ENCODE results near the gene CCSER1.

The CCSER1 gene

DNA sequence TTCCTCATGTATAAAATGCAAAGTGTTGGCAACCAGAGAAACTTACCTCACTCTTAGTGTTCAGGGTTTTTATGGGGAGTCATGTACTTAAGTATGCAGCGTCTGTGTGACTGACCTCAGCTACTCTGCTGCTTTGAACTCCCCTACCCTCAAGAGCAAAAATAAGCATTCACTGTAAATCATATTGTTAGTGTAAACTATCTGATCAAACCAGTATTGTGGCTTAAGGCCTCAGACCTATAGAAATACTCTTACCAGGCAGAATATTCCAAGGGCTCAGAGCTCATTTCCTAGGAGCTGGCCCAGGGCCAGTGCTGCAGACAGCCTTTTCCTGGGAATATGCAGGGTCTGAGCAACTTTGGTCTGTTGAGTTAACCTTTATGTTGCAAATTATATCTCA is 453.1 kb downstream of the CCSER1 start:
- Mint-ChIP-seq H3K27me3 (no peaks in the 10 kb centered on the region), H3K4me1 (no peaks in the 10 kb centered on the region), H3K27ac (ENCODE audit: low read depth) (no peak overlapping the region), H3K36me3 (ENCODE audit: insufficient read depth) (no peaks in the 10 kb centered on the region), H3K4me3 (no peak overlapping the region), H3K9me3 (peaks cover 5% of the 10 kb centered on the region)
- DNase-seq (ENCODE audit: low spot score in 2 of 2) (no peak), ATAC-seq (replicated peaks; ENCODE audit: extremely low read depth, poor library complexity, severe bottlenecking) (no peak)

DNA sequence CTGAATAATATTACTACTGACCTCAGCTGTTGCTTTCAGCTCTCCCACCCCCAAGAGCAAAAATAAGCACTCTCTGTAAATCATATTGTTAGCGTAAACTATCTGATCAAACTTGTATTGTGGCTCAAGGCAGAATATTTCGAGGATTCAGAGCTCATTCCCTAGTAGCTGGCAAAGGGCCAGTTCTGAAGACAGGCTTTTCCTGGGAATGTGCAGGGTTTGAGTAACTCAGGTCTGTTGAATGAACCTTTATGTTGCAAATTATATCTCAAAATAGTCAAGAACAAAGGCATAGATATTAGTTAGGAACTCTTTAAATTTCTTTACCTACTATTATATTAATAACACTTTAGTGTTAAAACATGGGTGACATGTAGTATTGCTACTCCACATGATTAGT is 454.9 kb downstream of the CCSER1 start:
- no peak for DNase-seq (ENCODE audit: low spot score in 2 of 2)
- Mint-ChIP-seq H3K36me3 (ENCODE audit: insufficient read depth) (no peaks in the 10 kb centered on the region), H3K9me3 (no peaks in the 10 kb centered on the region), H3K27ac (ENCODE audit: low read depth) (no peak overlapping the region), H3K4me1 (no peaks in the 10 kb centered on the region), H3K4me3 (no peak overlapping the region), H3K27me3 (no peaks in the 10 kb centered on the region)
- ATAC-seq (replicated peaks; ENCODE audit: extremely low read depth, poor library complexity, severe bottlenecking): no peak

DNA sequence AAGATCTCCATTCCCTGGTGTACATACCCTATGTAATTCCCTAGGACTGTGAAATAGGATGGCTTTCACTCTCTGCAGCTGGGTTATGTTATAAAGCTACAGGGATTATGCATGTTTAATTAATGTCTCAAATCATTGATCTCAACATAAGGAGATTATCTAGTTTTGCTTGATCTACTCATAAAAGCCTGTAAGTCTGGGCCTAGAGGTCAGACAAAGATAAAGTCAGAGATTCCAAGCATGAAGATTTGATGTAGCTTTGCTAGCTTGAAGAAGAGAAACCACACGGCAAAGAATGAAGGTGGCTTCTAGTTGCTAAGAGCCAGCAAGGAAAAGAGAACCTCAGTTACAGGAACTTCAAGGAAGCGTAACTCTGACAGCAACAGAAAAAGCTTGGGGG is 456.9 kb downstream of the CCSER1 start:
- no peak for ATAC-seq (replicated peaks; ENCODE audit: extremely low read depth, poor library complexity, severe bottlenecking)
- Mint-ChIP-seq H3K4me3 (no peak overlapping the region), H3K4me1 (no peaks in the 10 kb centered on the region), H3K9me3 (peaks cover 8% of the 10 kb centered on the region), H3K36me3 (ENCODE audit: insufficient read depth) (no peaks in the 10 kb centered on the region), H3K27ac (ENCODE audit: low read depth) (no peak overlapping the region), H3K27me3 (no peaks in the 10 kb centered on the region)
- no peak for DNase-seq (ENCODE audit: low spot score in 2 of 2)

DNA sequence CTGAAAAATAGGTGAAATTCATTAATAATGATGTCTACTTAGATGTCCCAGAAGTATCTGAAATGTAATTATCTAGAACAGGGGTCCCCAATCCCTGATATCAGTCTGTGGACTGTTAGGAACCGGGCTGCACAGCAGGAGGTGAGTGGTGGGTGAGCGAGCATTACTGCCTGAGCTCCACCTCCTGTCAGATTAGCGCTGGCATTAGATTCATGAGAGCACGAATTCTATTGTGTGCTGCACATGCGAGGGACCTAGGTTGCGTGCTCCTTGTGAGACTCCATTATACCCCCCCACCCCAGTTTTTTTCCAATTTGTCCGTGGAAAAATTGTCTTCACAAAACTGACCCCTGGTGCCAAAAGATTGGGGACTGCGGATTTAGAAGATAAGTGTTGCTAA is 458.8 kb downstream of the CCSER1 start:
- Mint-ChIP-seq H3K4me1 (no peaks in the 10 kb centered on the region), H3K36me3 (ENCODE audit: insufficient read depth) (no peaks in the 10 kb centered on the region), H3K9me3 (peaks cover 12% of the 10 kb centered on the region), H3K27ac (ENCODE audit: low read depth) (no peak overlapping the region), H3K27me3 (no peaks in the 10 kb centered on the region), H3K4me3 (no peak overlapping the region)
- DNase-seq (ENCODE audit: low spot score in 2 of 2) (no peak), ATAC-seq (replicated peaks; ENCODE audit: extremely low read depth, poor library complexity, severe bottlenecking) (no peak)

DNA sequence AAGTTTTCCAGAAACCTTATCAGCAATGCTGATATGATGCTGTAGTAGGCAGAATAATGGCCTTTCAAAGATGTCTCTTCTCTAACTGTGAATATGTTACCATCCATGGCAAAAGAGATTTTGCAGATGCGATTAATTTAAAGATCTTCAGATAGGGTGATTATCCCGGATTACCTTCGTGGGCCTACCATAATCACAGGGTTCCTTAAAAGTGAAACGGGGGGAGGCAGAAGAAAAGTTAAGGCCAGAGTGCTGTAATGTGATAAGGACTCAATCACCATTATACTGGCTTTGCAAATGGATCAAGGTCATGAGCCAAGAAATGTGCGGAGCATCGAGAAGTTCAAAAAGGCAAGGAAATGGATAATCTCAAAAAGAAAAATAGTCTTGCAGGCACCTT is 459.6 kb downstream of the CCSER1 start:
- no peak overlapping the region for H3K27ac Mint-ChIP-seq (ENCODE audit: low read depth)
- peaks cover 19% of the 10 kb centered on the region for H3K9me3 Mint-ChIP-seq
- H3K4me1 Mint-ChIP-seq: no peaks in the 10 kb centered on the region
- H3K36me3 Mint-ChIP-seq (ENCODE audit: insufficient read depth): no peaks in the 10 kb centered on the region
- no peaks in the 10 kb centered on the region for H3K27me3 Mint-ChIP-seq
- no peak overlapping the region for H3K4me3 Mint-ChIP-seq
- ATAC-seq (replicated peaks; ENCODE audit: extremely low read depth, poor library complexity, severe bottlenecking): no peak
- DNase-seq (ENCODE audit: low spot score in 2 of 2): no peak

DNA sequence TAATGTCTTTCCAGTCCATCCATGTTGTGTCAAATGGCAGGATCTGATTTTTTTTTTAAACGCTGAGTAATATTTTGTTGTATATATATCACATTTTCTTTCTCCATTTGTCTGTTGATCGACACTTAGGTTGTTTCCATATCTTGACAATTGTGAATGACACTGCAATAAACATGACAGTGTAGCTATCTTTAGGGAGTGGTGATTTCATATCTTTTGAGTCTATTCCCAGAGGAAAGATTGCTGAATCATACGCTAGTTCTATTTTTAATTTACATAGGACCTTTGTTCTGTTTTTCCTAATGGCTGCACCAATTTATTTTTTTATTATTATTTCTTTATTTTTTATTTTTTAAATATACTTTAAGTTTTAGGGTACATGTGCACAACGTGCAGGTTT is 470.7 kb downstream of the CCSER1 start:
- Mint-ChIP-seq H3K4me1 (no peaks in the 10 kb centered on the region), H3K27ac (ENCODE audit: low read depth) (no peak overlapping the region), H3K4me3 (no peak overlapping the region), H3K9me3 (no peaks in the 10 kb centered on the region), H3K36me3 (ENCODE audit: insufficient read depth) (no peaks in the 10 kb centered on the region), H3K27me3 (no peaks in the 10 kb centered on the region)
- ATAC-seq (replicated peaks; ENCODE audit: extremely low read depth, poor library complexity, severe bottlenecking): no peak
- no peak for DNase-seq (ENCODE audit: low spot score in 2 of 2)

DNA sequence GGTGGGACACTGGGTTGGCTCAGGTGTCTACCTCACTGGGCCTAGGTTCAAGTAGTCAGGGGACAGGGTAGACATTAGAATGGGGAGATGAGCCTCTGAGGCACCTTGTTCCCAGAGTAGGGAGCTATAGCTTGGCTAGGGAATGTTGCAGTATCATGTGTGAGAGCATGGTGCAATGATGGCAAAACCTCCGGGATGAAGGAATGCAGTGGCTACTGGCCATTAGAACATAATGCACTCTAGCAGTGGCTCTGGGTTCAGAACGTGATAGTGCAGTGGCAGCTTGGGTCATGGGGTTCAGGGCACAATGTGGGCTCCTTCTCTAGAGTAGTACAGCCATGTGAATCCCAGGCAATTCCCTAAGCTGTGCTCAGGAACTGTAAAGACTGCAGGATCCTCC is 471.5 kb downstream of the CCSER1 start:
- H3K9me3 Mint-ChIP-seq: no peaks in the 10 kb centered on the region
- no peak overlapping the region for H3K27ac Mint-ChIP-seq (ENCODE audit: low read depth)
- DNase-seq (ENCODE audit: low spot score in 2 of 2): no peak

DNA sequence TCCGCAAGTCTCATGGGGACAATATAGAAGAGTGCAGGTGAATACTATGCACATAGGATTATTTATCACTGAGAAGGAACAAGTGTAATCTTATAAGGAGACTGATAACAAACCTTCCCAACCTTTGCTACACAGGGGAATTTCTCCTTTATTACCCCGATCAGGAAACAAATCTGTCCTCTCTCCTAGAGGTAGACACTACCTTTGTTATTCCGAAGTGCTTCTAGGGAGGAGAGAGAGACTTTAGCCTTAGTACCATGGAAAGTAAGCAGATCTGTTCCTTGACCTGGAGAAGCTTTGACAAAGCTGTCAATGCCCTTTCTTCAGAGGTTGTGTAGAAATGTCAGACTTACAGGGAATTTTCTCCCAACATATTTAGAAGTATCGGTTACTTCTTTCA is 475.5 kb downstream of the CCSER1 start:
- DNase-seq (ENCODE audit: low spot score in 2 of 2) (no peak), ATAC-seq (replicated peaks; ENCODE audit: extremely low read depth, poor library complexity, severe bottlenecking) (no peak)
- Mint-ChIP-seq H3K27ac (ENCODE audit: low read depth) (no peak overlapping the region), H3K27me3 (no peaks in the 10 kb centered on the region), H3K36me3 (ENCODE audit: insufficient read depth) (no peaks in the 10 kb centered on the region), H3K4me1 (no peaks in the 10 kb centered on the region), H3K9me3 (no peaks in the 10 kb centered on the region), H3K4me3 (no peak overlapping the region)

More for the DNA sequence above, 471.5 kb downstream of the CCSER1 start:
- Mint-ChIP-seq H3K27me3 (no peaks in the 10 kb centered on the region), H3K36me3 (ENCODE audit: insufficient read depth) (no peaks in the 10 kb centered on the region), H3K4me3 (no peak overlapping the region), H3K4me1 (no peaks in the 10 kb centered on the region)
- no peak for ATAC-seq (replicated peaks; ENCODE audit: extremely low read depth, poor library complexity, severe bottlenecking)

DNA sequence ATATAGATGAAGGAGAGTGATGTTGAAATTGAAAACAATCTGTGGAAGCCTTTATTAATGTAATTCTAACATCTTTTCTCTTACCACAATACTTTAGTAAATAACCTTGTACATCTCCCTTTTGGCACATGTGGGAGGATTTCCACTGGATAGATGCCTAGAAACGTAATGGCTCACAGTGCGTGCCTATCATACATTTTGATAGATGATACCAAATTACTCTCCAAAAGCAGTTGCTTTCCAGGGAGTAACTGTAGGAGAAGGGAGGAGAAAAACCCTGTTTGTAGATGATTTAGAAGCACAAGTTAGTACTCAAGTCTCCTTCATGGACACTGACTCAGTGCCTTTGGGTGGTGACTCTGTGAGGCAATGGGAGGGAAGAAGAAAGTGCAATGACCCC is 476.3 kb downstream of the CCSER1 start:
- Mint-ChIP-seq H3K4me1 (no peaks in the 10 kb centered on the region), H3K9me3 (no peaks in the 10 kb centered on the region), H3K36me3 (ENCODE audit: insufficient read depth) (no peaks in the 10 kb centered on the region), H3K27ac (ENCODE audit: low read depth) (no peak overlapping the region), H3K4me3 (no peak overlapping the region), H3K27me3 (no peaks in the 10 kb centered on the region)
- DNase-seq (ENCODE audit: low spot score in 2 of 2) (no peak), ATAC-seq (replicated peaks; ENCODE audit: extremely low read depth, poor library complexity, severe bottlenecking) (no peak)

DNA sequence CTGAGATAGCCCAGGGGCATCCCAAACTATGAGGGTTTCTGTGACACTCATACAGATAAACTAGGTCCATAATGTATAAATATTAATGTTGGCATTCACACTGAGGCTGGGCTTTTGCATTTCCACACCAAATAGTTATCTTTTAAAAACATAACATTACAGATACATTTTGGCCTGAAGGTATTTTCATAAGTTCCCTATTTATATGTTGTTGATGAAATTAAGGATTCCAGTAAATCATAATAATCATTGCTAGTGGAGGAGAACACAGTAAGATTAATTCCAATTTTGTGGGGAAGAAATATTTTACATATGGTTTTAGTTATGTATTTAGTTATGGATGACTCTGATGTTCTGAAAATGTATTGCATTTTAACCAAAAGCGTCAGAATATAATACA is 479.6 kb downstream of the CCSER1 start:
- no peak overlapping the region for H3K27ac Mint-ChIP-seq (ENCODE audit: low read depth)
- no peak for ATAC-seq (replicated peaks; ENCODE audit: extremely low read depth, poor library complexity, severe bottlenecking)
- H3K9me3 Mint-ChIP-seq: no peaks in the 10 kb centered on the region
- DNase-seq (ENCODE audit: low spot score in 2 of 2): no peak
- H3K36me3 Mint-ChIP-seq (ENCODE audit: insufficient read depth): no peaks in the 10 kb centered on the region
- H3K4me1 Mint-ChIP-seq: no peaks in the 10 kb centered on the region
- H3K4me3 Mint-ChIP-seq: no peak overlapping the region
- H3K27me3 Mint-ChIP-seq: no peaks in the 10 kb centered on the region

DNA sequence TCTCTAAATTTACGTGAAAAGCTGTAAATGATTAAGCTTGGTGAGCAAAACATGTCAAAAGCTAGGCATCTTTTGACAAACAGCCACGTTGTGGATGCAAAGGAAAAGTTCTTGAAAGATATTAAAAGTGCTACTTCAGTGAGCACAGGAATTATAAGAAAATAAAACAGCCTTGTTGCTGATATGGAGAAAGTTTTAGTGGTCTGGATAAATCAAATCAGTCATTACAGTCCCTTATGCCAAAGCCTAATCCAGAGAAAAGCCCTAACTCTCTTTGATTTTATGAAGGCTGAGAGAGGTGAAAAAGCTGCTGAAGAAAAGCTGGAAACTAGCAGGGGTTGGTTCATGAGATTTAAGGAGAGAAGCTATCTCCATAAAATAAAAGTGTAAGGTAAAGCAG is 487.2 kb downstream of the CCSER1 start:
- ATAC-seq (replicated peaks; ENCODE audit: extremely low read depth, poor library complexity, severe bottlenecking): no peak

DNA sequence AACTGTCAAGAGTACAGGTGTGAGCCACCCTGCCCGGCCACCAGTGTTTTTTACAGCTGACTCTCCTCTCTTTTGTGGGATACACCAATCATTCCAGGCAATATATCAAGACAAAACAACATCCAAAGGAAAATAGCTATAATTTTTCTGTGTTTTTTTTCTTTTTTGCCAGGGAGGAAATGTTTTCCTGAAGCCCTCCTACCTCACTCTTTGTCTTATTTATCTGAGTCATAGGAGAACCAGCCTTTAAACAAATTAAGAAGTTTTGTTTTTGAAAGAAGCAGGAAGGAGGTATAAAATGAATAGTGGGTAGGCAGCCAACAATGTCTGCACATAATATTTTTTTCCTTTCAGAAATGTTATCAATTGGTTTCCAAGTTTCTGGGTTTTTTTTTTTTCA is 493.9 kb downstream of the CCSER1 start:
- DNase-seq (ENCODE audit: low spot score in 2 of 2): no peak
- no peak for ATAC-seq (replicated peaks; ENCODE audit: extremely low read depth, poor library complexity, severe bottlenecking)
- Mint-ChIP-seq H3K9me3 (peaks cover 11% of the 10 kb centered on the region), H3K4me1 (no peaks in the 10 kb centered on the region), H3K27ac (ENCODE audit: low read depth) (no peak overlapping the region), H3K4me3 (no peak overlapping the region), H3K27me3 (no peaks in the 10 kb centered on the region), H3K36me3 (ENCODE audit: insufficient read depth) (peaks cover 2% of the 10 kb centered on the region)

More for the DNA sequence above, 487.2 kb downstream of the CCSER1 start:
- H3K27me3 Mint-ChIP-seq: no peaks in the 10 kb centered on the region
- H3K4me1 Mint-ChIP-seq: no peaks in the 10 kb centered on the region
- peaks cover 2% of the 10 kb centered on the region for H3K36me3 Mint-ChIP-seq (ENCODE audit: insufficient read depth)
- H3K27ac Mint-ChIP-seq (ENCODE audit: low read depth): no peak overlapping the region
- no peak overlapping the region for H3K4me3 Mint-ChIP-seq
- no peak for DNase-seq (ENCODE audit: low spot score in 2 of 2)
- H3K9me3 Mint-ChIP-seq: peaks cover 11% of the 10 kb centered on the region

DNA sequence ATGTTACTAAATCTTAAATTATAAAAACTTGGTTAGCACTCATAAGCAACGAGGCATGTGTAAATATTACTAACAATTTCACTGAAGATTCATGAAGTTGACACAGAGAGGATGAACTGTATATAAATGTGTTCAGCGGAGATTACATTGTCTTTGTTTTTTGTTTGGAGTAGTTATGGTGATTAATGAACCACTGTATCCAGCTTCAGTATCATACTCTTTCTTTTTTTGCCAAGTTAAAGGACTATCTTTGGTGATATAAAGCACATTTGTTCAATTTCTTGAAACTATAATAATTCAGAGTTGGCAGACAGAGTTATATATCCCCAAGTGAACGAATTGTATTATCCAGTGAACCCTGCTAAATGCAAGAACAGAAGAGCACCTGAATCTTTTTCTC is 497.6 kb downstream of the CCSER1 start:
- no peaks in the 10 kb centered on the region for H3K36me3 Mint-ChIP-seq (ENCODE audit: insufficient read depth)
- DNase-seq (ENCODE audit: low spot score in 2 of 2): no peak
- H3K4me1 Mint-ChIP-seq: no peaks in the 10 kb centered on the region
- peaks cover 6% of the 10 kb centered on the region for H3K9me3 Mint-ChIP-seq
- H3K27me3 Mint-ChIP-seq: no peaks in the 10 kb centered on the region
- ATAC-seq (replicated peaks; ENCODE audit: extremely low read depth, poor library complexity, severe bottlenecking): no peak
- H3K27ac Mint-ChIP-seq (ENCODE audit: low read depth): no peak overlapping the region
- no peak overlapping the region for H3K4me3 Mint-ChIP-seq
